ENCODE results near the gene ARHGDIB. TPM values are rescaled to one million over a fixed set of nuclear protein-coding genes. Genes with fewer than 3 reads are reported as not detected.

The ARHGDIB gene
- 10 to 100 TPM; 55.9 to 58.5 (median 55.9) TPM for polyA plus RNA-seq (ENCODE audit: insufficient read length in 3 of 3)

DNA sequence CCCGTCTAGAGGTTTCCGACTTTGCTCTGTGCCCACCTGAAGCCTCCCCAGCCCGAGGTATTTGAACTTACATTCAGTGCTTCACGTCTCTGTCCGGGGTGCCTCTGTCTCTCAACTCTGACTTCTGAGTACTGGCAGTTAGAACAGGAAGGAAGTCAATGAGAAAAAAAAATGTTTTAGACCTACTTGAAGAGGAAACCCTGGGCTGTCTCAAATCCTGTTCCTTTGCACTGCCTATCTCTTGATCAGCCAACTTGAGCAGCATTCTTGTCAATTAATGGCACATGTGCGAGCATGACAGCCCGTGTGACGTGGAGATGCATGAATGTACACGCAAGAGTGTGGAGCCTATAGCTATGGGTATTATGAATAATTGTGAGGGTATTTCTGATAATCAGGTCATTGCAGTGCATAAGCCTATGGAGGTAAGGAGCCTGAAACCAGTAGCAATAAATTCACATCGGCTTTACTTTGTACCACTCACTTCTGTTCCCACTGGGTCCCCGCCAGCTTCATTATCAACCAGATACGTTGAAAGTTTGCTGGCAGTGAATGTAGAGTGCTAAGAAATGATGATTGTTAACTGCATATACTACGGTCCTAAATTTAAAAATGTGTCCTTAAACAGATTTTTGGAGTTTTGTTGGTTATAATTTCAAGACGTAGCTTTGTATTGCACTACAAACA is at the start of gene ARHGDIB:
ARHGDIB (minus strand) TSS at position 136 of the 687 bp plus-strand sequence. CDS start 10,889 bp downstream, outside the sequence.
- DNase-seq (ENCODE audit: low read depth in 3 of 3, low spot score in 2 of 3): no peak

DNA sequence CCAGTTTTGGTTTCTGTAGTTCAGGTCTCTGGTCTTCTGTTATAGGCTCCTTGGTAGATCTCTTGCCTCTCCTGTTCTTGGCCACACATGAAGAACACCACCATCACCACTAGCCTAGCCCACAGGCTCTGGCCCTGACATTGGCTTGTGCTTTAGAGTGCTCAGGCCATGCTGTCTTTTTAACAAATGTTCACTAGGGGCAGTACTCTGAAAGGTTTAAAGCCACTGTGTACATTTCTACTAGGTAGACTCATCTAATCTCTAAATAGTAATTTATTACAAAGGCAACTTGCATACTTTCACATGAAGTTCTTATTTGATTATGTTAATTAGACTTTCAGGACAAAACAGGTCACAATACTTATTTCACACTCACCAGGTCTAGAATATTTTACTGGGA is 49.8 kb upstream of the ARHGDIB start:
- no peak for DNase-seq (ENCODE audit: low read depth in 3 of 3, low spot score in 2 of 3)

DNA sequence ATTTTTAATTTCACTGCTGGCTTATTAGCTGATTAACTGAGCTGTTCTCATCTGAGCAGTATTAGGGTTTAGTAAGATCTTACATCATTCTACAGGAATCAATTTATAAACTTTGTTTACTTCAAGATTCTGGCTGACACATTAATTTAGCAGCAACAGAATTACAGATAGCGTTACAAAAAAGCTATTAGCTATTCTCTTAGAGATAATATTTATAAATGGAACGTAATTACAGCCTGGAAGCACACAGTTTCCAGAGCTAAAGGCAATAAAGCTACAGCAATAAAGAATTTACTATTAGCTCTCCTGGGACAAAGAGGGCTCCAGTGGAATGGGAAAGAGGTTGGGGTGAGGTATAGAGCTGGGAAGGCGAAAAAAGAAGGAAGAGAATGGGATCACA is 46.1 kb upstream of the ARHGDIB start:
- DNase-seq (ENCODE audit: low read depth in 3 of 3, low spot score in 2 of 3): no peak

DNA sequence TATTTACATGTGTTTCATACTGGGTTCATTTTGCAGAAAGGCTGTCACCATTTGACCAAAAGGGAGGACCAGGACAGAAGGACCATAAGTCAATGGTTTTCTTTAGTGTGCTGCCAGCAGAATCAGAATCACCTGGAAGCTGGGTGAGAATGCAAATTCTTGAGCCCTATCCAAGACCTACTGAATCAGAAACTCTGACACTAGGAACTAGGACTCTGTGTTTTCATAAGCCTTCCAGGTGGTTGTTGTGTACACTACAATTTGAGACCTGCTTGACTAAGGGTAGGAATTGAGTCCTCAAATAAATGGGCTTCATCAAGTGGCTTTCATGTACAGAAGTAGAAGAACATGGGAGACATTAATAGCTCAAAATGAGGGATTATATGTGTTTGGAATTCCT is 43.7 kb upstream of the ARHGDIB start:
- no peak for DNase-seq (ENCODE audit: low read depth in 3 of 3, low spot score in 2 of 3)

DNA sequence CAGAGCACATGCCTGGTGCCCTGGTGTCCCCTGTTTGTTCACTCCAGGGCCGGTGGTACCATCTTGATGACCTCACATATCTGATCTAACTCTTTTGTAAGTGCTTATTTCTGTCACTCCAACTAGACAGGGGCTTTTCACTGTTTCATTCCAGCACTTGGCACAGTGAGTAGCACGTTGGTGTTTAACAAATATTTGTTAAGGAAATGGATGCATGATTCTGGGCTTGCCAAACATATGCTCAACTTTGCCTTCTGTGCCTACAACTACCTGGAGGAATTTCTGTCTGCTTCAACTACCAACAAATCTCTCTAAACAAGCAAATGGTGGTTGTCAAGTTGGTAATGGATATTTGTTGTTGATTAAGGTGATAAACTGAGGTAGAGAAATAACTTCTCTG is 43.0 kb upstream of the ARHGDIB start:
- no peak for DNase-seq (ENCODE audit: low read depth in 3 of 3, low spot score in 2 of 3)

DNA sequence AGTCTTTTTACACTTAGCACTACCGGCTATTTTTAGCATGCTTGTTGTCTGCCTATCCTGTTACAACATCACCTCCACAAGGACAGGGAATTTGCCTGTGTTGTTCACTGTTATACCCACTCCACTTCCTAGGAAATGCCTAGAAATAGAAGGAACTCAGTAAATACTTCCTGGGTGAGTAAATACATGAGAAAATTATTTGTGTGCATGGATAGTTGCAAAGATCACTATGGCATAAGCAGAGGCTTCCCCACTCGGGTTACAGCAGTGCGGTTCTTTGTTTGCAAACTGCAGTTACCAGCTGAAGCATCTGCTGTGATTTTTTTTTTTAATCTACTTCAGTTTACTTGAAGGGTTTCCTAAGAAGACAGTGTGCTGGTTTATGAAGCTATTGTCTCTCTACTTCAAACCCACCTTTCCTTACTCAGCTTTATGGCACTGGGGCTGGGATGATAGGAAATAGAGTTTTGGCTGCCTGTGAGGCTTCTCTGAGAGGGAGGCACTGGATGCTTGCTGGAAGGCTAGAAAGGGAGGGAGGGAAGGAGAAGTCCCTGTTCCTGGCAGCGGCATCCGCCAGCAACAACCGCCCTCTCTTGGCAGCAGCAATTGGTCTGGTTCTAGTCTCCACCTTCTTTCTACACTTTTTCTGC is 40.5 kb upstream of the ARHGDIB start:
- DNase-seq (ENCODE audit: low read depth in 3 of 3, low spot score in 2 of 3): no peak

DNA sequence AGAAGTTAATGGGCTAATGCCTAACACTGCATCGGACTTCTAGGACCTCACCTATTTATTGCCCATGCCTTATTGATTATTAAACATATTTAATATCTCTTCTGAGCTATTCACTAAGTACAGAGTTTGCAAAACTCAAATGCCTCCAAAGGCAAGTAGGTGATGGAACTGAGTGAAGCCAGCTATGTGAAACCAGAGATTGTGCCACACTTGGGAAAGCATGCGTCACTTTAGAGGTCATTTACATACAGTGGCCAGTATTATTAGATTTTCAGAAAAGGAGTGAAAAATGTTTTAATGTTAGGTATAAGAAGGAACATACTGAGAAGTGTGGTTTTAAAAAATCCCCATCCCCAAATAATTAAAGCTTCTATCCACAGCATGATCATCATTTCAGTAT is 39.2 kb upstream of the ARHGDIB start:
- DNase-seq (ENCODE audit: low read depth in 3 of 3, low spot score in 2 of 3): no peak

DNA sequence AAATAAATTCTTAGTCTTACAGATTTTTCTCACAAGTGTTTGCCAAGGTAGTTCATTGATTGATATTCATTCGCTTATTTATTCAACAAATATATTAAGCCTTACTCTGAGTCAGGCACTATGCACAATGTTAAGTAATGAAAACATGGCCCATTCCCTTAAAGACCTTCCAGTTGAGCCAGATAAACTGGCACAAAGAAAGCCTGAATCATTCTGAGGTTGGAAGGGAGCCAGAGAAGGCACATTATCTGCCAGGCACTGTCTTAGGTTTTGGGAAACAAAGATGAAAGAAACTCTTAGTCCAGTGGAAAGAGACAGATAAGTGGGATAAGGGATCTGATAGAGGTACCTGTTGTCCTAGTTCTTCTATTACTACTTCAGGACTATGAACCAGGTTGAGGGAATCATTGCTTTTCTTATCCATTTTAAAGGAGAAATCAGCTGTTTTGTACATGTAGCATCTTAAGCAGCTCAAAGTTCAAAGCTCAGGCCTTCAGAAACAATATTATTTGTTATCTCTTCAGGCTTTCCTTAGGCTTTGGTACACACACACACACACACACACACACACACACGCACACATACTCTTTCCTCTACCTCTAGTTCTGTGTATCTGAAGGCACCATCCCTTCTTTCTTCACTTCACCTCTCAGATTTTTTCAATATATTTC is 38.4 kb upstream of the ARHGDIB start:
- no peak for DNase-seq (ENCODE audit: low read depth in 3 of 3, low spot score in 2 of 3)

DNA sequence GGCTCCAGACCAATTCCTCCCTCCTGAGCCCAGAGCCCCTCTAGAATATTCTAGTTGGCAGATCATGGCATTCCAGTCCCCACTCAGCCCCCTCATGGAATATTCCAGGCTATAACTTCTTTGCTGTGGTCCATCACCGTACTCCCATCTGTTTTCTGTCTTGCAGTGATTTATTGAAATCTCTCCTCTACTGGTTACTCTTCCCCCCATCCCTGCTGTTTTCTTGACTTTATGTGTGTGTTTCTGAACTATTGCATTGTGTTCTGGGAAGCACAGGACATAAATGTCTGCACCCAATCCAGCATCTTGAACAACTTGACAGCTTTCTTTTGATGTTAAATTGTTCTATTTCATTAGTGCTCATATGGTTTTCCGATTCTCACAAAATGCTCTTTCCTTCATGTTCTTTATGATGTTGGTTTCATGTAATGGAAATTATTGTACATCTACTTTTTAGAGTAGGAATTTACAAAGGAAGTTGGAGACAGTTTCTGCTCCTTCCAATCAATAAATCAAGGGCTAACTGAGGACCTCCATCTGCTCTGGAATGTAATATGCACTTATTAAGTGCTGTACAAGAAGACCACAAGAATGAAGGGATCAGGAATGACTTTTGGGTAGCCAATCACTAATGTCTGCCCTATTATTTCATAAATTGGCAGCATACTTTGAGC is 37.8 kb upstream of the ARHGDIB start:
- peak in 2 of 3 donors; percentile 44 to 48 for DNase-seq (ENCODE audit: low read depth in 3 of 3, low spot score in 2 of 3)

DNA sequence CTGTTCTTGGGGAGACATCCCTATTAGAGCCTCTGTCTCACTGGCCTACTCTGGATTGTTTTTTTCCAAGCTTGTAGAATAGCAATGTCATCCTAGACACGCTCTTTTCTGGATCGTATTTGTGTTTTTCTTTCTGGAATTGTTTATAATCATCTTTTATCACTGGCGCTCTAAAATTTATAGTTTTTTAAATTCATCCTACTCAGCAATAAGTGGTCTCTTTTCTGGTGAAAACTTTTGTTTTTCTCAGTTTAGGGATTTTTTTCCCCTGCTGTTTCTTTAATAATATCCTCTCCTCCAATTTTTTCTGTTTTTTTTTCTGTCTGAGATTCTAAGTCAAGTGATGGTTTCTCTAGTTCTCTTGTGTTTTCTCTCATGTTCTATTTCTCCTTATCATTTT is 36.6 kb upstream of the ARHGDIB start:
- DNase-seq (ENCODE audit: low read depth in 3 of 3, low spot score in 2 of 3): no peak

DNA sequence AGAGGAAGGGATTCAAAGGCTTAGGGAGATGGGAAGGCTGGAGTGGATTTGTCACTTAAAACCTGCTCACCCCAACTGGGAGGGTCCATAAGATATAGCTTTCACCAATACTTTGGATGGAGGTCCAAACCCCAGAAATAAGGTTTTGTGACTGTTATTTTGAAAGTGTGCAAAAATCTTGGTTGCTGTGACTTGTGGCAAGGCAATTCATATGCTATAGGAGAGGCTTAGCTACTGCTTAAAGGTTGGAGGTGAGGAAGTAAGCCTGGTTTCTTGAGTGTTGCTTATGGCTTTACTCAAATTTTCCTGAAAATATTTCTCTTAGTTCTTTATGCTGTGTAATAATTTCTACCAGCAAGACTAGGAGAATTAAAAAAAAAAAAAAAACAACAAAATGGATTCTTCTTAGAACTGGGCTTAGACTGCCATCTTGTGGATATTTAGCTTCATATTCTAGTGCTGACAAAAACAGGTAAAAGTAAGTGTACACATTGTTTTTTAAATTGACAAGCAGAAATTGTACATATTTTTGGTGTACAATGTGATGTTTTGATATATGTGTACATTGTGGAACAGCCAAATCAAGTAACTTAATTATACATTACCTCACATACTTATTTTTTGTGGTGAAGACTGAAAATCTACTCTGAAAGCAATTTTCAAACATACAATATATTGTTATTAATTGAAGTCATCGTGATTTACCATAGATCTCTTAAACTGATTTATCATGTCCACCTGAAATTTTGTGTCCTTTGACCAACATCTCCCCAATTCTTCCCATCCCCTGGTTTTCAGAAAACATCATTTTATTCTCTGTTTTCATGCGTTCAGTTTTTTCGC is 34.4 kb upstream of the ARHGDIB start:
- DNase-seq (ENCODE audit: low read depth in 3 of 3, low spot score in 2 of 3): peak; percentile 52 to 53 (median 52)

DNA sequence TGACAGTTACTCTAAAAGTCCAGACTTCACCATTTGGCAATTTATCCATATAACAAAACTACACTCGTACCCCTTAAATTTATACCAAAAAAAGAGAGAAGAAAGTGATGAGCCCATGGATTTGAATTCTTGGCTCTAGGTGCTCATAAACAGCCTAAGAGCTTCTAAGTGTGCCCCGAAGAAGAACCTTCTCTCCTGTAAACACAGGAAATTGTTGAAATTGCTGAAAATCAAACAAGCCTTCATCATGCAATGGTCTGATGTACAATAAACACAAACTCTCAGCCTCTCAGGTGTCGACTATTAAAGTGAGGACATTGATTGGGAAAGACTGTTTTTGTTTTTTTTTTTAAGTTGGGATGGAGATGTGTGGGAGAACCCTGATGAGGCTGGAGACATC is 33.2 kb upstream of the ARHGDIB start:
- DNase-seq (ENCODE audit: low read depth in 3 of 3, low spot score in 2 of 3): no peak

DNA sequence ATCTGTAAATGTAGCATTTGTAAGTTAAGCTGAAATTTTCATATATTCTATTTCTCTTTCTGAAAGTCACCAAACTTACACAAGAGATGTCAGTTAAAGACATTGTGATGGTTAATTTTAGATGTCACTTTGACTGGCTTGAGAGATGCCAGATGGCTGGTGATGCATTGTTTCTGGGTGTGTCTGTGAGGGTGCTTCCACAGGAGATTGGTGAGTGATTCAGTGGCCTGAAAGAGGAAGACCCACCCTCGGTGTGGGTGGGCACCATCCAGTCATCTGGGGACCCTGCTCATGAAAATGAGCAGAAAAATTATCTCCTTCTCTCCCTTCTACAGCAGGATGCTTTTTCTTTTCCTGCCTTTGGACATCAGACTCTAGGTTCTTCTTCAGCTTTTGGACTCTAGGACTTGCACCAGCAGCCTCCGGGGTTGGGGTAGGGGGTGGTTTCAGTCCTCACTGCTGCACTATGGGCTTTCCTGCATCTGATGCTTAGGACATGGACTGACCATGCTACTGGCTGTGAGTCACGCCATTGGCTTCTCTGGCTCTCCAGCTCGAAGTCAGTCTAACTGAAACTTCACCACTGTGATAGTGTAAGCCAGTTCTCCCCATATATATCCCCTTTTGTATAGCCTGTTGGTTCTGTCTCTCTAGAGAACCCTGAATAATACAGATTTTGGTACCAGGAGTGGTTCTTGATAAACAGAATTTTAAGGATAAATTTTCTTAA is 32.3 kb upstream of the ARHGDIB start:
- no peak for DNase-seq (ENCODE audit: low read depth in 3 of 3, low spot score in 2 of 3)

DNA sequence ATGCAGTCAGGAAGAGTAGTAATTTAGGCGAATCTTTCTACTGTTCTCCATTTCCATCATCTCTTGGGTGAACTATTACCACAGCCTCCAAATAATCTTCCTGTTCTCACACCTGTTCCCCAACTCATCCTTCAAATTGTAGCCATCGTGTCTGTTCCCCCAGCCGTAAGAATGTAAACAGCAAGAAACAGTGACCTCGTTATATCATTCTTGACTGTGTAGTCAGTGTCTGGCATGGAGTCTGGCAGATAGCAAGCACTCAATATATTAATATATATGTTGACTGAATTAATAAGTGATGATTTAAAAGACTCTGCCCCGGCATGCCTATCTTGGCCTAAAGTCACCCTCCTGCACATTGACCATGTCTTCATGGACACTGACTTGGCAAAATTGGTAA is 31.7 kb upstream of the ARHGDIB start:
- DNase-seq (ENCODE audit: low read depth in 3 of 3, low spot score in 2 of 3): no peak

DNA sequence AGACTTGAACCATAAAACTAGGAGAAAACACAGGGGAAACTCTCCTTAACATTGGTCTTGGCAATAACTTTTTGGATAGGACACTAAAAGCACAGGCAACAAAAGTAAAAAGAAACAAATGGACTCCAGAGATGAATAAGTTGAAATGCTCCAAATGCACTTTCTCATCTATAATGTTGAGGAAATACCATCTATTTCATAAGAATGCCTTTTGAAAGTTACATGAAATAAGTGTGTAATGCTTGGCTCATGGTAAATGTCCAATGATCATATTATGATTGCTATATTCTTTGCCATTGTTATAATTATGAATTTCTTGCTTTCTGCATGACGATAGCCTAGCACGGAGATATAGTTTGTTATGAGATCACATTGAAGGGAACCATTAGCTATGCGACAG is 31.3 kb upstream of the ARHGDIB start:
- no peak for DNase-seq (ENCODE audit: low read depth in 3 of 3, low spot score in 2 of 3)

DNA sequence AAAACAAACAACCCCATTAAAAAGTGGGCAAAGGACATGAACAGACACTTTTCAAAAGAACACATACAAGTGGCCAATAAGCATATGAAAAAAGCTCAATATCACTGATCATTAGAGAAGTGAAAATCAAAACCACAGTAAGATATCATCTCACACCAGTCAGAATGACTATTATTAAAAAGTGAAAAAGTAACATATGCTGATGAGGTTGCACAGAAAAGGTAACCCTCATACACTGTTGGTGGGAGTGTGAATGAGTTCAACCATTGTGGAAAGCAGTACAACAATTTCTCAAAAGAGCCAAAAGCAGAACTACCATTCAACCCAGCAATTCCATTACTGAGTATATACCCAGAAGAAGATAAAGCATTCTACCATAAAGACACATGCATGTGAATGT is 29.7 kb upstream of the ARHGDIB start:
- DNase-seq (ENCODE audit: low read depth in 3 of 3, low spot score in 2 of 3): no peak

DNA sequence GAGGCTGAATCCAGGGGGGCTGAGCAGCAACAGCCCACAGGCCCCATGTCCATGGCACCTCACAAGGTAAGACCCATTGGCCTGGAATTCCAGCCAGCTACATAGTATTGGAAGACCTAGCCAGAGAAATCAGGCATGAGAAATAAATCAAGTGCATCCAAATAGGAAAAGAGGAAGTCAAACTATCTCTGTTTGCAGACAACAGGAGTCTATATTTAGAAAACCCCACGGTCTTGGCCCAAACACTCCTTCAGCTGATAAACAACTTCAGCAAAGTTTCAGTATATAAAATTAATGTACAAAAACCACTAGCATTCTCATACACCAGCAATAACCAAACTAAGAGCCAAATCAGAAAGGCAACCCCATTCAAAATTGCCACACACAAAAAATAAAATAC is 28.4 kb upstream of the ARHGDIB start:
- DNase-seq (ENCODE audit: low read depth in 3 of 3, low spot score in 2 of 3): no peak

DNA sequence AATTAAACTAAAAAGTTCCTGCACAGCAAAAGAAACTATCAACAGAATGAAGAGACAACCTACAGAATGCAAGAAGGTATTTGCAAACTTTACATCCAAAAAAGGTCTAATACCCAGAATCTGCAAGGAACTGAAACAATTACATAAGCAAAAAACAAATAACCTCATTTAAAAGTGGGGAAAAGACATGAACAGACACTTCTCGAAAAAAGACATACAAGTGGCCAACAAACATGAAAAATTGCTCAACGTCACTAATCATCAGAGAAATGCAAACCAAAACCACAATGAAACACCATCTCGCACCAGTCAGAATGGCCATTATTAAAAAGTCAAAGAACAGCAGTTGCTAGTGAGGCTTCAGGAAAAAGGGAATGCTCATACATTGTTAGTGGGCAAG is 26.6 kb upstream of the ARHGDIB start:
- DNase-seq (ENCODE audit: low read depth in 3 of 3, low spot score in 2 of 3): no peak

DNA sequence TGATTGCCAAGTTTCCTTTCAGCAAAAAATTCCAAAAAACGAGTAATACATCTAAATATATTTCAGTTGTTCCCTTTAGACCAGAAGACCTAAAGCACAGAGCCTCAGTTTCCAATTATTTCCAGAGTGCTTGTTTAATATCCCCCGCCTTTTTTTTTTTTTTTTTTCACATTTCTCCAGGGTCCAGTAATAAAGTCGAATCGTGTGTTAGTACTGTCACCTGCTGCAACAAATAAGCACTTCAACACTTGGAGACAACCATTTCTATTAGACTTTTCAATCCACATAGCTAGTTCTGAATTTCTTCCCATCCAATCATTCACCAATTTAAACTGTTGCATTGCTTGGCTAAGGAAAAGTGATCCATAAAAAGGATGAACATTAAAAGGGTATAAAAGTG is 25.0 kb upstream of the ARHGDIB start:
- no peak for DNase-seq (ENCODE audit: low read depth in 3 of 3, low spot score in 2 of 3)

DNA sequence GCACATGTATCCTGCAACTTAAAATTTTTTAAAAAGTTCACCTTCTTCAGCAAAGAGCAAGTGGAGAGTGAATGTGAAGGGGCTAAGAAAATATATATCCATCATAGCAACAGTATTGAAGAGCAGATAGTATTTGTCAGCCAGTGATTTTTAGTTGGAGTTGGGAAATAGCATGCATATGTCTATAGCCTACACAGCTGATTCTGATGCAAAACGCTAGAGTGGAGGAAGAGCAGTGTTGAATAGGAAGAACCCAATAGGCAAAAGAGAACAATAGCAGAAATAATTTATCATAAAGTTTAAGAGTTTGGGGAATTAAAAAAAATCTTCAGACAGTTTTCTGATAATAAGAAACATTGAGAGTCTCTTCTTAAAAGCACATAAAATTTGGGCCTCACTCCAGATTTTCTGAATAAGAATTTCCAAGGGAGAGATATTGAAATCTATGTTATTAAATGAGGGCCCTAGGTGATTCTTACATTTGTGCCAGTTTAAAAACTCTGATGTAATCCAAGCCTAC is 23.4 kb upstream of the ARHGDIB start:
- no peak for DNase-seq (ENCODE audit: low read depth in 3 of 3, low spot score in 2 of 3)

Data from right renal cortex interstitium (tissue), 3 donors.